ENCODE data around the gene RERE.

Gene RERE

DNA sequence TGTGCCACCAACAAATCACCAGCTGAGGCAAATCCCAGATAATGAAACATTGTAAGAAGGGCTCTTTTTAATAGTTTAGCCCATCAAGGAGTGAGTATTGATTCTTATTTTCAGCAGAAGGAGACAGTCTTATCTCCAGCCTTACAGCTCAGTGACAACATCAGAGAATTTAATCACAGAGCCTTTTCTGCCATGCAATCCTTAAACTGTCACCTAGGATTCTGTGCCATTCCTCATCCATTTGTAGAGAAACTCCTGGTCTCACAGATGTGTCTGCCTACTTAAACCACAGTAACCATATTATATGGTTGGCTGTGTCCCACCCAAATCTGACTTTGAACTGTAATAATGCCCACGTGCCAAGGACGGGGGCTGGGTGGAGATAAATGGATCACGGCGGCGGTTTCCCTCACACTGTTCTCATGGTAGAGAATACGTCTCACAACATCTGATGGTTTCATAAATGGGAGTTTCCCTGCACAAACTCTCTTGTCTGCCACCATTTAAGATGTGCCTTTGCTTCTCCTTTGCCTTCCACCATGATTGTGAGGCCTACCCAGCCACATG, 217.7 kb downstream of the RERE start:
- TF ChIP-seq, protein P1, sequence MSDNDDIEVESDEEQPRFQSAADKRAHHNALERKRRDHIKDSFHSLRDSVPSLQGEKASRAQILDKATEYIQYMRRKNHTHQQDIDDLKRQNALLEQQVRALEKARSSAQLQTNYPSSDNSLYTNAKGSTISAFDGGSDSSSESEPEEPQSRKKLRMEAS (IDR thresholded peaks at IDR 0.05): no peak
- TF ChIP-seq EGR1 (IDR thresholded peaks at IDR 0.05) (no peak), NFIC (IDR thresholded peaks at IDR 0.05) (no peak), RAD21 (IDR thresholded peaks at IDR 0.05; ENCODE audit: low read depth) (no peak), CREB1 (IDR thresholded peaks at IDR 0.05; ENCODE audit: low read depth) (no peak), TAF1 (IDR thresholded peaks at IDR 0.05; ENCODE audit: low read depth) (no peak), EP300 (IDR thresholded peaks at IDR 0.05; ENCODE audit: borderline replicate concordance) (no peak)
- TF ChIP-seq, protein P2, sequence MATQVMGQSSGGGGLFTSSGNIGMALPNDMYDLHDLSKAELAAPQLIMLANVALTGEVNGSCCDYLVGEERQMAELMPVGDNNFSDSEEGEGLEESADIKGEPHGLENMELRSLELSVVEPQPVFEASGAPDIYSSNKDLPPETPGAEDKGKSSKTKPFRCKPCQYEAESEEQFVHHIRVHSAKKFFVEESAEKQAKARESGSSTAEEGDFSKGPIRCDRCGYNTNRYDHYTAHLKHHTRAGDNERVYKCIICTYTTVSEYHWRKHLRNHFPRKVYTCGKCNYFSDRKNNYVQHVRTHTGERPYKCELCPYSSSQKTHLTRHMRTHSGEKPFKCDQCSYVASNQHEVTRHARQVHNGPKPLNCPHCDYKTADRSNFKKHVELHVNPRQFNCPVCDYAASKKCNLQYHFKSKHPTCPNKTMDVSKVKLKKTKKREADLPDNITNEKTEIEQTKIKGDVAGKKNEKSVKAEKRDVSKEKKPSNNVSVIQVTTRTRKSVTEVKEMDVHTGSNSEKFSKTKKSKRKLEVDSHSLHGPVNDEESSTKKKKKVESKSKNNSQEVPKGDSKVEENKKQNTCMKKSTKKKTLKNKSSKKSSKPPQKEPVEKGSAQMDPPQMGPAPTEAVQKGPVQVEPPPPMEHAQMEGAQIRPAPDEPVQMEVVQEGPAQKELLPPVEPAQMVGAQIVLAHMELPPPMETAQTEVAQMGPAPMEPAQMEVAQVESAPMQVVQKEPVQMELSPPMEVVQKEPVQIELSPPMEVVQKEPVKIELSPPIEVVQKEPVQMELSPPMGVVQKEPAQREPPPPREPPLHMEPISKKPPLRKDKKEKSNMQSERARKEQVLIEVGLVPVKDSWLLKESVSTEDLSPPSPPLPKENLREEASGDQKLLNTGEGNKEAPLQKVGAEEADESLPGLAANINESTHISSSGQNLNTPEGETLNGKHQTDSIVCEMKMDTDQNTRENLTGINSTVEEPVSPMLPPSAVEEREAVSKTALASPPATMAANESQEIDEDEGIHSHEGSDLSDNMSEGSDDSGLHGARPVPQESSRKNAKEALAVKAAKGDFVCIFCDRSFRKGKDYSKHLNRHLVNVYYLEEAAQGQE (IDR thresholded peaks at IDR 0.05; ENCODE audit: low read depth): no peak

DNA sequence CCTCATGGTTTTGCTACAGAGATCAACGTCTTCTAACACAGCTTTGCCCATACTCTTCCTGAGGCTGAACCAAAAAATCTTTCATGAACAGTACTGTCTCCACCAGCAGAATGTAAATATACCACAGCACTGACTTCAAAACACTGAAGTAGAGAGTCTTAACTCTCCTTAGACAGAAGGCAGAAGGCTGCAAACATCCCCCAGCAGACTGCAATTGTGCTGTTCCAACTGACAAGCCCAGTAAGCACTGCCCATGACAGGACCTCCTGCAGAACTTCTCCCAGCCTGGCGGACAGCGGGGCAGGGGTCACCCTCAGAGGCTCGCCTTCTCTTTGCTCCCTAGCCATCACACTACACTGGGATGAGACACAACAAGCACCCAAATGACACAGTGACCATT, 218.7 kb downstream of the RERE start:
- no peak for TF ChIP-seq ZBTB7A (IDR thresholded peaks at IDR 0.05; ENCODE audit: low read depth)
- no peak for TF ChIP-seq YY1 (IDR thresholded peaks at IDR 0.05; ENCODE audit: low read depth)
- TF ChIP-seq, protein P1 (IDR thresholded peaks at IDR 0.05): no peak
- TF ChIP-seq TCF12 (IDR thresholded peaks at IDR 0.05; ENCODE audit: low read depth): no peak
- TF ChIP-seq, protein P2 (IDR thresholded peaks at IDR 0.05; ENCODE audit: low read depth): no peak
- TF ChIP-seq, protein P3, sequence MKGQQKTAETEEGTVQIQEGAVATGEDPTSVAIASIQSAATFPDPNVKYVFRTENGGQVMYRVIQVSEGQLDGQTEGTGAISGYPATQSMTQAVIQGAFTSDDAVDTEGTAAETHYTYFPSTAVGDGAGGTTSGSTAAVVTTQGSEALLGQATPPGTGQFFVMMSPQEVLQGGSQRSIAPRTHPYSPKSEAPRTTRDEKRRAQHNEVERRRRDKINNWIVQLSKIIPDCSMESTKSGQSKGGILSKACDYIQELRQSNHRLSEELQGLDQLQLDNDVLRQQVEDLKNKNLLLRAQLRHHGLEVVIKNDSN (IDR thresholded peaks at IDR 0.05): no peak
- no peak for TF ChIP-seq EP300 (IDR thresholded peaks at IDR 0.05; ENCODE audit: borderline replicate concordance)
- TF ChIP-seq TAF1 (IDR thresholded peaks at IDR 0.05; ENCODE audit: low read depth): no peak
- no peak for TF ChIP-seq NFIC (IDR thresholded peaks at IDR 0.05)
- no peak for TF ChIP-seq RAD21 (IDR thresholded peaks at IDR 0.05; ENCODE audit: low read depth)
- no peak for TF ChIP-seq CREB1 (IDR thresholded peaks at IDR 0.05; ENCODE audit: low read depth)
- TF ChIP-seq TEAD4 (IDR thresholded peaks at IDR 0.05): no peak
- no peak for TF ChIP-seq FOXM1 (IDR thresholded peaks at IDR 0.05; ENCODE audit: borderline replicate concordance, low read depth)
- no peak for TF ChIP-seq CEBPB (IDR thresholded peaks at IDR 0.05)

DNA sequence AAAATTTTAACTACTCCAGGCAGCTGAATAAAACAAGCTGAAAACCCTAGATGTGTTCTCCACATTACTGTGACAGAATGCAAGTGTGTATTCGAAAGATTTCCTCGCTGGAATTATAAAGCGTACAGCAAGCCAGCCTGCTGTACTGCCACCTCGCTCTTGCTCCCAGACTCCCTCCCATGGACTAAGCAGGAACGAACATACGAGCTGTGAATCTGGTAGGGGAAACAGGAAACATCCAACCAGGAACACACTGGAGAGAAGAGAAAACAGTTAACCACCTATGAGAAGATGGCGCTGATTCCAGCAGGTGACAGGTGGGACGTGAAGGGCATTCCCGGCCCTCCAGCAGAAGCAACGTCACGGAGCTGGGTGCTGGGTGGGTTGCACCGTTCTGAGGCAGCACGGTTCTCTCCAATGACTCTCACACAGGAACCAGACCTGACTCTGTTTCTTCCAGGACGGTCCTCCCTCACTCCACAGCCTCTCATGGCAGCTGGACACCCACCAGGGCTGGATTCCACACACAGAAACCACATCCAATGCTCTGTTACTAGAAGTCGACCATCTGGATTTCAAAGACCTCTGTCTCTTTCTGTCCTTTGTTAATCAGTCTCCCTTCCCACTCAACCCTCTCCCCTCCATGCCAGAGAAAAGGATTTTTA, 219.2 kb downstream of the RERE start:
- TF ChIP-seq, protein P1 (IDR thresholded peaks at IDR 0.05): no peak
- no peak for TF ChIP-seq CEBPB (IDR thresholded peaks at IDR 0.05)
- TF ChIP-seq FOXM1 (IDR thresholded peaks at IDR 0.05; ENCODE audit: borderline replicate concordance, low read depth): no peak
- no peak for TF ChIP-seq YY1 (IDR thresholded peaks at IDR 0.05; ENCODE audit: low read depth)
- TF ChIP-seq ZBTB7A (IDR thresholded peaks at IDR 0.05; ENCODE audit: low read depth): no peak
- TF ChIP-seq NFIC (IDR thresholded peaks at IDR 0.05): no peak
- no peak for TF ChIP-seq TEAD4 (IDR thresholded peaks at IDR 0.05)
- no peak for TF ChIP-seq EP300 (IDR thresholded peaks at IDR 0.05; ENCODE audit: borderline replicate concordance)
- no peak for TF ChIP-seq RAD21 (IDR thresholded peaks at IDR 0.05; ENCODE audit: low read depth)
- TF ChIP-seq, protein P2 (IDR thresholded peaks at IDR 0.05; ENCODE audit: low read depth): no peak
- TF ChIP-seq TCF12 (IDR thresholded peaks at IDR 0.05; ENCODE audit: low read depth): no peak
- TF ChIP-seq EGR1 (IDR thresholded peaks at IDR 0.05): no peak
- no peak for TF ChIP-seq TAF1 (IDR thresholded peaks at IDR 0.05; ENCODE audit: low read depth)
- TF ChIP-seq CREB1 (IDR thresholded peaks at IDR 0.05; ENCODE audit: low read depth): no peak
- TF ChIP-seq, protein P3 (IDR thresholded peaks at IDR 0.05): no peak

DNA sequence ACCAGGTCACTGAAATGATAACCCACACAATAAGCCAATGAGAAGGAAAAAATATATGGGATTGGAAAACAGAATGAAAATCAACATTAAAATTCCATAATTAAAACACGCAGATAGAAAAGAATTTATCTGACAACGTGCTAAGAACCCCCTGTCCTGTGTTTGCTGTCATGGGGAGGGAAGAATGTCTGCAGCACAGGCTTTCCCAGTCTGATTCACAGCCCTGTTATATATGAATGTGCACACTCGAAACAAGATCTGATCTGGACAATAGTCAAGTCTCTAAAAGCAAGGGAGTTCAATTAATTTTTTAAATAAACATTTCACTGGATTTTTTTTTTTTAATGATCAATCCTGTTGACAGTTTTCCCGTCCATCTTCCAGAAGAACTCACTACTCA, 220.0 kb downstream of the RERE start:
- TF ChIP-seq, protein P2 (IDR thresholded peaks at IDR 0.05; ENCODE audit: low read depth): no peak
- TF ChIP-seq EGR1 (IDR thresholded peaks at IDR 0.05) (no peak), TCF12 (IDR thresholded peaks at IDR 0.05; ENCODE audit: low read depth) (no peak), RAD21 (IDR thresholded peaks at IDR 0.05; ENCODE audit: low read depth) (no peak), TEAD4 (IDR thresholded peaks at IDR 0.05) (no peak), NFIC (IDR thresholded peaks at IDR 0.05) (no peak), CEBPB (IDR thresholded peaks at IDR 0.05) (no peak), FOXM1 (IDR thresholded peaks at IDR 0.05; ENCODE audit: borderline replicate concordance, low read depth) (no peak), ZBTB7A (IDR thresholded peaks at IDR 0.05; ENCODE audit: low read depth) (no peak), EP300 (IDR thresholded peaks at IDR 0.05; ENCODE audit: borderline replicate concordance) (no peak), CREB1 (IDR thresholded peaks at IDR 0.05; ENCODE audit: low read depth) (no peak)
- TF ChIP-seq, protein P1 (IDR thresholded peaks at IDR 0.05): no peak
- TF ChIP-seq, protein P3 (IDR thresholded peaks at IDR 0.05): no peak

All from Ishikawa (cell line).